ENCODE data around the gene SIGLEC5.

SIGLEC5 gene

GRCh38 chr19:51587264-51588191, 42.7 kb downstream of the SIGLEC5 start:
- DNase-seq (ENCODE audit: low spot score): no peak

DNA sequence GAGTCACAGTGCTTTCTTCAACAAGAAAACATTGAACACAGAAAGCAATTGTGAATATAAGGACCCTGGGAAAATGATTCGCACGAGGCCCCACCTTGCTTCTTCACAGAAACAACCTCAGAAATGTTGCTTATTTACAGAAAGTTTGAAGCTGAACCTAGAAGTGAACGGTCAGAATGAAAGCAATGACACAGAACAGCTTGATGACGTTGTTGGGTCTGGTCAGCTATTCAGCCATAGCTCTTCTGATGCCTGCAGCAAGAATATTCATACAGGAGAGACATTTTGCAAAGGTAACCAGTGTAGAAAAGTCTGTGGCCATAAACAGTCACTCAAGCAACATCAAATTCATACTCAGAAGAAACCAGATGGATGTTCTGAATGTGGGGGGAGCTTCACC, 43.4 kb downstream of the SIGLEC5 start:
- no peak for DNase-seq (ENCODE audit: low spot score)

DNA sequence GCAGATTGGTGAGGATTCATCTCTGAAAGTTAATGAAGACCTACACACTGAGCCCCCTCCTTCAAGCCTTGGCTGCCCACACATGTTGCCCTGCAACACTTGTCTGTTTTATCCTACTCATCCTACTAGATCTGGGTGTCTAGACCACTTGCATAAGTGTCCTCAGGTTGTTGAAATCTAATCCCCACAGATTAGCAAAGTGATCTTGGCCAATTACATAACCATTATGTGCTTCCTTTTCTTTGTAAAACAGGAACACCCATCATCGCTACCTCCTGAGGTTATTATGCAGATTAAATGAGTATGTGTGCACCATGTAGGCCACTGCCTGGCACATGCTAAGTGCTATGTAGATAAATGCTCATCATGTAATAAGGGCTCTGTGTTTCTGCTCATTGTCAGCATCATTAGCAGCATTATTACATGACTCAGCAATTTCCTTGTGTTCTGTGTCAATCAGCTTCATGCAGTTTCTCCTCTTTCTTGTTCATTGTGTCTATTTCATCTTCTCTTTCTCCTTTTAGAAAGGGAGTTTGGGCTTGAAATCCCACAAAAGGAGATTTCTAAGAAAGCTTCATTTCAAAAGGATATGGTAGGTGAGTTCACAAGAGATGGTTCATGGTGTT, 44.0 kb downstream of the SIGLEC5 start:
- DNase-seq (ENCODE audit: low spot score): no peak

DNA sequence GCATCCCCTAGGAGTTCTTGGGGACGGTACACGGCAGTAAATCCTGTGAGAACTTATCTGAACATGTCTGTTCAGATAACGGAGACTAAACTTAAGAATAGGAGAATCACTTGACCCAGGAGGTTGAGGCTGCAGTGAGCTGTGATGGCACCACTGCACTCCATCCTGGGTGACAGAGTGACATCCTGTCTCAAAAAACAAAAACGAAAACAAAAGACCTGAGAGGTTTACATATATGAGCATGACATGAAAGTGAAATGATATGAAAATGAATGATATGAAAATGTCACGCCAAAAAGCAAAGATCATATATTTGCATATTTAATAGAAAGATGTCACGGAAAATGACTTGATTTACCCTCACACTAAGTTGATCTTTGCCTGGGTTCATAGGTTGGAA, 53.4 kb downstream of the SIGLEC5 start:
- DNase-seq (ENCODE audit: low spot score): no peak

- DNase-seq (ENCODE audit: low spot score): peak; percentile 14
Observed at GRCh38 chr19:51573331-51573730, 56.9 kb downstream of the SIGLEC5 start.

GRCh38 chr19:51572908-51573307, 57.3 kb downstream of the SIGLEC5 start:
- peak; percentile 96 for DNase-seq (ENCODE audit: low spot score)

GRCh38 chr19:51572410-51572809, 57.8 kb downstream of the SIGLEC5 start:
- DNase-seq (ENCODE audit: low spot score): peak; percentile 51

DNA sequence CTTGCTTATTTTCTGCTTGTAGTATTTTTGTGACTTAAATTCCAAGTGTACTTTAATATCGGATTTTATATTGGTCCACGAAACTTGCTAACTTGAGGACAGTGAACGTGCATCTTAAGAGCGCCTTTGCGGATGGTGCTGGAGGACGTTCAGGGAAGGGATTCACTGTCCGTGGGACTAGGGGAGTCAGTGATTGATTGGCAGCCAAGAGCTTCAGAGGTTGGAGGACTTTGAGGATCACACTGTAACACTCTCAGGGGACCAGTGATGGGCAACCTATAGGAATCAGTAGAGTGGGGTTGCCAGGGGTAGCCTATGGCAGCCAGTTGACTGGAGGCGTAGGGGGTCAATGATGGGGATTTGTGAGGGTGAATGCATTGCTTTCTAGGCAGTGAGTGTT, 58.6 kb downstream of the SIGLEC5 start:
- DNase-seq (ENCODE audit: low spot score): peak; percentile 52

DNA sequence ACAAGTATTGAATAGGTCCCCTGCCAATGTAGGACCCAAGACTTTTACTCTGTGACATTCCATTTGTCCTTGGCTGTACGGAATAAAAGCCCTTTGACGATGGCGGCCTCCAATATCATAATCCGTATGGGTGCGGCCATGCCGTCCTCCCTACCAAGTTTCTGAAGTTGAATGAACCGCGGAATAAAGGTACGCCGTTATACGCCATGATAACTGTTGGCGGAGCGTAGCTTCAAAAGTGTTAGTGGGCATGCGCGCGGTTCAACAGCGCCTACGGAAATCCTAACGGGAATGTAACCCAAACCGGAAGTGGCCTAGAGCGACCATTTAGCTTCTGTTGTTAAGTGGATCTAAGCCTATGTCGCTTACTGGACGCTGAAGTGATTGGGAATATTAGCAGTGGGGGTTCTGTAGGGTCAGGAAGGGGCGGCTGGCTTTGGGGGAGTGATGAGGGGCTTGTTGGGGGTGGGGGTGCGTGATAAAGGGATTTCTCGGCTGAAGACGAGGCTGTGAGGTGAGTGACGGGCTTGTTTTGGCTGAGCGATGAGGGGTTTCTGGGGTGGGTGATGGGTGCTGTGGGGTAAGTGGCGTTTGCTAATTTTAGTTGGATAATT, 59.1 kb downstream of the SIGLEC5 start, which contains the start of gene ZNF175:
Gene ZNF175, plus strand, starts transcription at position 322 of the 614 bp plus-strand sequence. CDS start 2,047 bp downstream, outside the sequence.
- peak; percentile 96 for DNase-seq (ENCODE audit: low spot score)

DNA sequence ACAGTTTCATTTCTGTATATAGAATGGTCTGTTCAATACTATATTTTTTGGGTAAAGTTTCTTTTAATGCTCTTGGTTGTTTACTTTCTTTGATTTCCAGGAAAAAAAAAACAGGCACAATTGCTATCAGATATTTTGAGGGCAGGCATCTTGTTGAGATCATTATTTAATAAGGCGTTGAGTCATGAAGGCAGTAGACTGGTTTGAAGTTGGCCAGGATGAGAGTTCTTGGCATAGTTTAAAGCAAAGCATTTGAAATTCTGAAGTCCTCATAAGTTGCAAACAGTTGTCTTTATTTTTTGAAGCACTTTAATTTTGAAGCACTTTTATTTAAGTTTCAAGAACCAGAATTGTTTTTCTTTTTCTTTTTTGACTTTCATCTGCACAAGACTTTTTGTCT, 61.7 kb downstream of the SIGLEC5 start:
- DNase-seq (ENCODE audit: low spot score): peak; percentile 14

DNA sequence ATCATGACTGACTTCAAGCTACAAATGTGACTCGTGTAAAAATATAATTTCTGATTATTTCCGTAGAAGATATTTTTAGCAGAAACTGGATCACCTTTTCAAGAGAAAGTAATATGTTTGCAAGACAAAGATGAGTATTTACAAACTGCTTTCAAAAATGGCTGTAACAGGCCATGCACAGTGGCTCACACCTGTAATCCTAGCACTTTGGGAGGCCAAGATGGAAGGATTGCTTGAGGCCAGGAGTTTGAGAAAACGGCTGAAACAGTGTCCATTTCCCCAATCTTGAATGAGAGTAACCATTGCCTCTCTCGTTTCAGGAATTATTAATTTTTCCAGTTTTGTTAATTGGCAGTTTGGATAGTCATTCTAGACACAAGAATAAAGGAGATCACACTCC, 62.6 kb downstream of the SIGLEC5 start:
- no peak for DNase-seq (ENCODE audit: low spot score)

GRCh38 chr19:51566489-51567100, 63.6 kb downstream of the SIGLEC5 start:
- DNase-seq (ENCODE audit: low spot score): no peak

GRCh38 chr19:51565583-51565982, 64.6 kb downstream of the SIGLEC5 start:
- no peak for DNase-seq (ENCODE audit: low spot score)

GRCh38 chr19:51564791-51565190, 65.4 kb downstream of the SIGLEC5 start:
- no peak for DNase-seq (ENCODE audit: low spot score)
